ENCODE results near the gene MUC4.
"Not testable (repeated sequence)": the region's sequence is repeated elsewhere in the genome, so short reads cannot be mapped to it uniquely, and the experiment has no call there.

The MUC4 gene

DNA sequence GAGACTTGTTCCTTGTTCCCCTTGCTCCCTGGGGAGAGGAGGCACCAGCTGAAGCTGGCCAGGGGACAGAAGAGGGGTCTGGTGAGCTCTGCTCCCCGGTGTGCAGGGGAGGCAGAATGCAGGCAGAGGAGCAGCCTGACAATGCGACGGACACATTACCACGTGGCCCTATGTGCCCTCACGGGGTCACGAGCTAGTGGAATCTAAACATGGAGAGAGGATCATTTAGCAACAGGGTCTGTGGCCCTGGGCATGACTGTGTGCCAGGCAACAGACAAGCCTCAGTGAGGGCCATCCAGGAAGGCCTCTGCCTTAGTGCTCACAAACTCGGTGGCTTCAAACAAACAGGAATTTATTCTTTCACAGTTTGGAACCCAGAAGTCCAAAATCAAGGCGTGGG, 8.5 kb upstream of the MUC4 start:
- no peak for DNase-seq (ENCODE audit: low read depth in 1 of 2, low spot score in 1 of 2)
- H3K4me3 ChIP-seq (replicated peaks; ENCODE audit: insufficient read depth, low read length), result no peak overlapping the region
- H3K27me3 ChIP-seq (ENCODE audit: insufficient read depth, poor library complexity, severe bottlenecking), result no peaks in the 10 kb centered on the region
- no peak overlapping the region for H3K27ac ChIP-seq (replicated peaks)
- TF ChIP-seq GABPA (IDR thresholded peaks at IDR 0.05; ENCODE audit: low read depth), result no peak
- TF ChIP-seq, protein P1, sequence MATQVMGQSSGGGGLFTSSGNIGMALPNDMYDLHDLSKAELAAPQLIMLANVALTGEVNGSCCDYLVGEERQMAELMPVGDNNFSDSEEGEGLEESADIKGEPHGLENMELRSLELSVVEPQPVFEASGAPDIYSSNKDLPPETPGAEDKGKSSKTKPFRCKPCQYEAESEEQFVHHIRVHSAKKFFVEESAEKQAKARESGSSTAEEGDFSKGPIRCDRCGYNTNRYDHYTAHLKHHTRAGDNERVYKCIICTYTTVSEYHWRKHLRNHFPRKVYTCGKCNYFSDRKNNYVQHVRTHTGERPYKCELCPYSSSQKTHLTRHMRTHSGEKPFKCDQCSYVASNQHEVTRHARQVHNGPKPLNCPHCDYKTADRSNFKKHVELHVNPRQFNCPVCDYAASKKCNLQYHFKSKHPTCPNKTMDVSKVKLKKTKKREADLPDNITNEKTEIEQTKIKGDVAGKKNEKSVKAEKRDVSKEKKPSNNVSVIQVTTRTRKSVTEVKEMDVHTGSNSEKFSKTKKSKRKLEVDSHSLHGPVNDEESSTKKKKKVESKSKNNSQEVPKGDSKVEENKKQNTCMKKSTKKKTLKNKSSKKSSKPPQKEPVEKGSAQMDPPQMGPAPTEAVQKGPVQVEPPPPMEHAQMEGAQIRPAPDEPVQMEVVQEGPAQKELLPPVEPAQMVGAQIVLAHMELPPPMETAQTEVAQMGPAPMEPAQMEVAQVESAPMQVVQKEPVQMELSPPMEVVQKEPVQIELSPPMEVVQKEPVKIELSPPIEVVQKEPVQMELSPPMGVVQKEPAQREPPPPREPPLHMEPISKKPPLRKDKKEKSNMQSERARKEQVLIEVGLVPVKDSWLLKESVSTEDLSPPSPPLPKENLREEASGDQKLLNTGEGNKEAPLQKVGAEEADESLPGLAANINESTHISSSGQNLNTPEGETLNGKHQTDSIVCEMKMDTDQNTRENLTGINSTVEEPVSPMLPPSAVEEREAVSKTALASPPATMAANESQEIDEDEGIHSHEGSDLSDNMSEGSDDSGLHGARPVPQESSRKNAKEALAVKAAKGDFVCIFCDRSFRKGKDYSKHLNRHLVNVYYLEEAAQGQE (IDR thresholded peaks at IDR 0.05; ENCODE audit: insufficient replicate concordance, low read depth), result no peak
- no peak for TF ChIP-seq SPI1 (IDR thresholded peaks at IDR 0.05; ENCODE audit: borderline replicate concordance, low read depth)
- TF ChIP-seq, protein P2, sequence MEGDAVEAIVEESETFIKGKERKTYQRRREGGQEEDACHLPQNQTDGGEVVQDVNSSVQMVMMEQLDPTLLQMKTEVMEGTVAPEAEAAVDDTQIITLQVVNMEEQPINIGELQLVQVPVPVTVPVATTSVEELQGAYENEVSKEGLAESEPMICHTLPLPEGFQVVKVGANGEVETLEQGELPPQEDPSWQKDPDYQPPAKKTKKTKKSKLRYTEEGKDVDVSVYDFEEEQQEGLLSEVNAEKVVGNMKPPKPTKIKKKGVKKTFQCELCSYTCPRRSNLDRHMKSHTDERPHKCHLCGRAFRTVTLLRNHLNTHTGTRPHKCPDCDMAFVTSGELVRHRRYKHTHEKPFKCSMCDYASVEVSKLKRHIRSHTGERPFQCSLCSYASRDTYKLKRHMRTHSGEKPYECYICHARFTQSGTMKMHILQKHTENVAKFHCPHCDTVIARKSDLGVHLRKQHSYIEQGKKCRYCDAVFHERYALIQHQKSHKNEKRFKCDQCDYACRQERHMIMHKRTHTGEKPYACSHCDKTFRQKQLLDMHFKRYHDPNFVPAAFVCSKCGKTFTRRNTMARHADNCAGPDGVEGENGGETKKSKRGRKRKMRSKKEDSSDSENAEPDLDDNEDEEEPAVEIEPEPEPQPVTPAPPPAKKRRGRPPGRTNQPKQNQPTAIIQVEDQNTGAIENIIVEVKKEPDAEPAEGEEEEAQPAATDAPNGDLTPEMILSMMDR (IDR thresholded peaks at IDR 0.05; ENCODE audit: insufficient read depth, low read length), result no peak
- TF ChIP-seq POLR2AphosphoS5 (IDR thresholded peaks at IDR 0.05; ENCODE audit: low read depth), result no peak

DNA sequence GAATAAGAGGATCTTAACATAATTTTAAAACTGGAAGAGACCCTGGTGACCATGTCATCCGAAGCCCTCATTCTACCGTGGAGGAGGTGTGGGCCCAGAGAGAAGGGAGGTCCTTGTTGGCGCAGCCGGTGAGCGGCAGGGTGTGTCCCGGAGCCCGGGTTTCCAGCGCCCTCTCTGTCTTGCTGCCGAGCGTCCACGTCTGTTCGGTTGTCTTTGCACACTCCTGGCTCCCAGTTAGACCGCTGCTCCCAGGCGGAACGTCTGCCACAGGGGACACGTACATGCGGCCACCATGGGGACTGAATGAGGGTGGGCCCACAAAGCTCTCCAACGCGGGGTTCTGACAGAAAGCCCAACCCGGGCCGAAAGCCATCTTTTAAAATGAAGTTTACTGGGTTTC, 6.6 kb upstream of the MUC4 start:
- DNase-seq (ENCODE audit: low read depth in 1 of 2, low spot score in 1 of 2), result no peak
- no peak overlapping the region for H3K4me3 ChIP-seq (replicated peaks; ENCODE audit: insufficient read depth, low read length)
- no peaks in the 10 kb centered on the region for H3K27me3 ChIP-seq (ENCODE audit: insufficient read depth, poor library complexity, severe bottlenecking)
- TF ChIP-seq POLR2AphosphoS5 (IDR thresholded peaks at IDR 0.05; ENCODE audit: low read depth) (no peak), SPI1 (IDR thresholded peaks at IDR 0.05; ENCODE audit: borderline replicate concordance, low read depth) (no peak), GABPA (IDR thresholded peaks at IDR 0.05; ENCODE audit: low read depth) (no peak)
- TF ChIP-seq, protein P2 (IDR thresholded peaks at IDR 0.05; ENCODE audit: insufficient read depth, low read length), result no peak
- TF ChIP-seq, protein P1 (IDR thresholded peaks at IDR 0.05; ENCODE audit: insufficient replicate concordance, low read depth), result no peak
- H3K27ac ChIP-seq (replicated peaks), result no peak overlapping the region

DNA sequence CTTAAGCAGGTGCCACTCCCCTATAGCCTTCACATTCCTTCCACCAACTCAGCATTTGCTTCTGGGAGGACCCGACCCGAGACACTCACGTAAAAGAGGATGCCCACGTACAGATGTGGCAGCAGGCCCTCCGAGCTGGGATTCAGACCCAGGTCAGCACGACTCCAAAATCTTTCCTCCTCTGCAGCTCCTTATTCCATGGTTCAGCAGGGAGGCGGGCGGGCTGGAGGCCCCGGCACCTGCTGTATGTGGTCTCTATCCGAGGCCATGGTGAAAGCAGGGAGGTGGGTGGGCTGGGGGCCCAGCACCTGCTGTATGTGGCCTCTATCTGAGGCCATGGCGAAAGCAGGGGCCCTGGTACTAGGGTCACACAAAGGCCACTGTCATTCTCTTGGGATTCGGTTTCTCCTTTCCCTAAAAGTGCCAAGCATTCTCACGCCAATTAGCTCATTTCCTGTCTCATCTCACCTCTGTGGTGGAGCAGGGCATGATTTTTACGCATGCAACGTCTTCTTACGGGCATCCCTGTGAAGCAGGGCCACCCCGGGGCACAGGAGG, 5.9 kb upstream of the MUC4 start:
- H3K4me3 ChIP-seq (replicated peaks; ENCODE audit: insufficient read depth, low read length), result no peak overlapping the region
- no peaks in the 10 kb centered on the region for H3K27me3 ChIP-seq (ENCODE audit: insufficient read depth, poor library complexity, severe bottlenecking)
- no peak for DNase-seq (ENCODE audit: low read depth in 1 of 2, low spot score in 1 of 2)
- TF ChIP-seq POLR2AphosphoS5 (IDR thresholded peaks at IDR 0.05; ENCODE audit: low read depth) (no peak), GABPA (IDR thresholded peaks at IDR 0.05; ENCODE audit: low read depth) (no peak), SPI1 (IDR thresholded peaks at IDR 0.05; ENCODE audit: borderline replicate concordance, low read depth) (no peak)
- TF ChIP-seq, protein P2 (IDR thresholded peaks at IDR 0.05; ENCODE audit: insufficient read depth, low read length), result no peak
- TF ChIP-seq, protein P1 (IDR thresholded peaks at IDR 0.05; ENCODE audit: insufficient replicate concordance, low read depth), result no peak
- no peak overlapping the region for H3K27ac ChIP-seq (replicated peaks)

DNA sequence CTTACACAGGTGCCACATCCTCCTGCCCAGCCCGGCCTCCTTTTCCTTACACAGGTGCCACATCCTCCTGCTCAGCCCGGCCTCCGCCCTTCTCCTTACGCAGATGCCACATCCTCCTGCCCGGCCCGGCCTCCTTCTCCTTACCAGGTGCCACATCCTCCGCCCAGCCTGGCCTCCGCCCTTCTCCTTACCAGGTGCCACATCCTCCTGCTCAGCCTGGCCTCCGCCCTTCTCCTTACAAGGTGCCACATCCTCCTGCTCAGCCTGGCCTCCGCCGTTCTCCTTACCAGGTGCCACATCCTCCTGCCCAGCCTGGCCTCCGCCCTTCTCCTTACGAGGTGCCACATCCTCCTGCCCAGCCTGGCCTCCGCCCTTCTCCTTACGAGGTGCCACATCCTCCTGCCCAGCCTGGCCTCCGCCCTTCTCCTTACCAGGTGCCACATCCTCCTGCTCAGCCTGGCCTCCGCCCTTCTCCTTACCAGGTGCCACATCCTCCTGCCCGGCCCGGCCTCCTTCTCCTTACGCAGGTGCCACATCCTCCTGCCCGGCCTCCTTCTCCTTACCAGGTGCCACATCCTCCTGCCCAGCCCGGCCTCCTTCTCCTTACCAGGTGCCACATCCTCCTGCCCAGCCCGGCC, 4.7 kb upstream of the MUC4 start:
- H3K27ac ChIP-seq (replicated peaks); H3K4me3 ChIP-seq (replicated peaks; ENCODE audit: insufficient read depth, low read length); DNase-seq (ENCODE audit: low read depth in 1 of 2, low spot score in 1 of 2); H3K27me3 ChIP-seq (ENCODE audit: insufficient read depth, poor library complexity, severe bottlenecking): not testable (repeated sequence)
